Central memory CD8-positive, alpha-beta T cell (primary cell): ENCODE results near the gene TEX28.
"Not testable (repeated sequence)": the region's sequence is repeated elsewhere in the genome, so short reads cannot be mapped to it uniquely, and the experiment has no call there.

Experiments used
- ATAC-seq: fragments of 150-1000 bp; cut with Tn5 transposase; replicated peaks from 2 replicates; pipeline ENCODE4 v1.10.0; 2022; ENCODE audit warnings: mild to moderate bottlenecking, moderate FRiP score, moderate number of reproducible peaks; ENCODE audit not compliant: poor library complexity, severe bottlenecking; ENCODE audit errors: extremely low read depth
- DNase-seq, 2 donors: peaks; one replicate each; pipeline ENCODE4 v3.0.0; 2021; ENCODE audit warnings: low spot score in 2 of 2
- H3K27ac Mint-ChIP-seq: one replicate; pipeline ENCODE4 v1.8.0; 2022; ENCODE audit warnings: low read depth, mild to moderate bottlenecking, moderate library complexity, mixed read lengths
- H3K27me3 Mint-ChIP-seq: one replicate; pipeline ENCODE4 v1.8.0; 2022; ENCODE audit warnings: mixed read lengths
- H3K36me3 Mint-ChIP-seq: one replicate; pipeline ENCODE4 v1.8.0; 2022; ENCODE audit warnings: mild to moderate bottlenecking, moderate library complexity, mixed read lengths; ENCODE audit not compliant: insufficient read depth
- H3K4me1 Mint-ChIP-seq: one replicate; pipeline ENCODE4 v1.8.0; 2022; ENCODE audit warnings: mixed read lengths
- H3K4me3 Mint-ChIP-seq: one replicate; pipeline ENCODE4 v1.8.0; 2022; ENCODE audit warnings: mild to moderate bottlenecking, moderate library complexity, mixed read lengths
- H3K9me3 Mint-ChIP-seq: one replicate; pipeline ENCODE4 v1.8.0; 2022; ENCODE audit warnings: mixed read lengths

TEX28 gene

GRCh38 chrX:154307202-154307601, 12.3 kb upstream of the TEX28 start:
- Mint-ChIP-seq H3K9me3 (no peaks in the 10 kb centered on the region), H3K27me3 (no peaks in the 10 kb centered on the region), H3K36me3 (peaks cover 1% of the 10 kb centered on the region), H3K27ac (peak overlapping the region; percentile 25), H3K4me3 (no peak overlapping the region), H3K4me1 (peaks cover 26% of the 10 kb centered on the region)
- ATAC-seq (no peak), DNase-seq (no peak)

DNA sequence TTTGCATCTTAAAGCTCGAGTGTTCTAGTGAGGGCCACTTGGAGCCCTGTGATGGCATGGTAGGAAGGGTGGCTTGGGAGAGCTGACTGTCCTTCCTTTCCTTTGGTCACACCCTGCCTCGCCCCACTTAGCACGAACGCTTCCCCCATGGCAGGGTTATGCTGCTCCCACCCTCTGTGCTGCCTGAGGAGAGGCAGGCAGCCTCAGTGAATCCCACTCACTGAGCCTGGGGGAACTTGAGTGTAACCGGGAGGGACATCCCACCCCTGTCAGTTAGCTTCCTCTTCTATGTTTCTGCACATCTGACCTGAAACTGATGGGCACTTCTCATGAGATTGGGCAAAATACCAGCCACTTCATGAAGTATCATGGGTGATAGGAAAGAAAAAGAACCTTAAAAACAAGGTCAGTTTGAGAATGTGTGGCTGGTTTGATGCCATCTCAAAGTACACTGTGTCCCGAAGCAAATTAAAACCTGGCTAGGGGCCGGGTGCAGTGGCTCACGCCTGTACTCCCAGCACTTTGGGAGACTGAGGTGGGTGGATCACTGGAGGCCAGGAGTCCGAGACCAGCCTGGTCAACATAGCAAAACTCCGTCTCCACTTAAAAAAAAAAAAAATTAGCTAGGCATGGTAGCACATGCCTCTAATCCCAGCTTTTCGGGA, 10.7 kb upstream of the TEX28 start:
- no peak for ATAC-seq
- Mint-ChIP-seq H3K27me3 (no peaks in the 10 kb centered on the region), H3K36me3 (peaks cover 1% of the 10 kb centered on the region), H3K4me3 (no peak overlapping the region), H3K27ac (no peak overlapping the region), H3K4me1 (peaks cover 15% of the 10 kb centered on the region), H3K9me3 (no peaks in the 10 kb centered on the region)
- DNase-seq: no peak

GRCh38 chrX:154304846-154305245, 9.9 kb upstream of the TEX28 start:
- Mint-ChIP-seq H3K4me3 (no peak overlapping the region), H3K27me3 (no peaks in the 10 kb centered on the region), H3K36me3 (peaks cover 1% of the 10 kb centered on the region), H3K4me1 (peaks cover 15% of the 10 kb centered on the region), H3K9me3 (no peaks in the 10 kb centered on the region), H3K27ac (no peak overlapping the region)
- DNase-seq (no peak), ATAC-seq (no peak)

DNA sequence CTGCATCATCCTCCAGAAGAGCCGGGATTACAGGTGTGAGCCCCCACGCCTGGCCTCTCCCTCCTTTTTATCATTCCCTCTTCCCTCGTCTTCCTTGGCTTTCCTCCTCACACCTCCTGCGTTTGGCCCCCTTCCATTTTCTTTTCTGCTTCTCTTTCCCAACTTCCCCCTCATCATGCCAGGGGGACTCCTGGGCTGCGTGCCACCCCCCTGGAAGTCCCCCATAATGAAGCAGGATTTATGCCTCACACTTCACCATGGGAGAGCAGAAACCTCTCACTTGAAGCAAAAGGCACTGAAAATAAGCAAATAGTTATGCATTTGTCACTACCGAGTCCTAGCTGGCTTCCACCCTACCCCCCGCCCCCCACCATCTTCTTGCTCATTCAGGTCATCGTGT, 8.6 kb upstream of the TEX28 start:
- H3K27ac Mint-ChIP-seq: no peak overlapping the region
- no peak for DNase-seq
- no peak for ATAC-seq

GRCh38 chrX:154302998-154303397, 8.1 kb upstream of the TEX28 start:
- H3K9me3 Mint-ChIP-seq, H3K36me3 Mint-ChIP-seq, ATAC-seq, DNase-seq, H3K27me3 Mint-ChIP-seq, H3K4me3 Mint-ChIP-seq, H3K27ac Mint-ChIP-seq, H3K4me1 Mint-ChIP-seq: not testable (repeated sequence)

More for the DNA sequence above, 8.6 kb upstream of the TEX28 start:
- Mint-ChIP-seq H3K4me3 (no peak overlapping the region), H3K4me1 (peaks cover 12% of the 10 kb centered on the region), H3K36me3 (peaks cover 1% of the 10 kb centered on the region), H3K9me3 (no peaks in the 10 kb centered on the region), H3K27me3 (no peaks in the 10 kb centered on the region)

- Mint-ChIP-seq H3K4me1 (no peaks in the 10 kb centered on the region), H3K27me3 (no peaks in the 10 kb centered on the region)
- DNase-seq: no peak
These were observed 5.9 kb upstream of the TEX28 start for GRCh38 chrX:154300816-154301215.

DNA sequence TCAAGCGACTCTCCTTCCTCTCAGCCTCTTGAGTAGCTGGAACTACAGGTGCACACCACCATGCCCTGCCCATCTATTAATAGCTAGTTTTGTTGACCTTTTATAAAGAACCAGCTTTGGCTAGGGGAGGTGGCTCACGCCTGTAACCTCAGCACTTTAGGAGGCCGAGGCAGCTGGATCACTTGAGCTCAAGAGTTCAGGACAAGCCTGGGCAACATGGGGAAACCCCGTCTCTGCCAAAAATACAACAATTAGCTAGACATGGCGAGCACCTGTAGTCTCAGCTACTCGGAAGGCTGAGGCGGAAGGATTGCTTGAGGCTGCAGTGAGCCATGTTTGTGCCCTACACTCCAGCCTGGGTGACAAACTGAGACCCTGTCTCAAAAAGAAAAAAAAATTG, 3.4 kb upstream of the TEX28 start:
- no peaks in the 10 kb centered on the region for H3K4me1 Mint-ChIP-seq
- no peaks in the 10 kb centered on the region for H3K27me3 Mint-ChIP-seq
- DNase-seq: no peak
- H3K4me3 Mint-ChIP-seq: no peak overlapping the region
- no peak overlapping the region for H3K27ac Mint-ChIP-seq
- H3K9me3 Mint-ChIP-seq: no peaks in the 10 kb centered on the region
- no peaks in the 10 kb centered on the region for H3K36me3 Mint-ChIP-seq
- no peak for ATAC-seq

More at GRCh38 chrX:154300816-154301215, 5.9 kb upstream of the TEX28 start:
- no peak overlapping the region for H3K4me3 Mint-ChIP-seq
- H3K27ac Mint-ChIP-seq: no peak overlapping the region
- no peaks in the 10 kb centered on the region for H3K36me3 Mint-ChIP-seq
- H3K9me3 Mint-ChIP-seq: no peaks in the 10 kb centered on the region
- no peak for ATAC-seq

GRCh38 chrX:154296731-154297130, 1.8 kb upstream of the TEX28 start:
- no peak overlapping the region for H3K4me3 Mint-ChIP-seq
- H3K27me3 Mint-ChIP-seq: no peaks in the 10 kb centered on the region
- no peaks in the 10 kb centered on the region for H3K9me3 Mint-ChIP-seq
- H3K4me1 Mint-ChIP-seq: no peaks in the 10 kb centered on the region
- H3K27ac Mint-ChIP-seq: no peak overlapping the region
- DNase-seq (no peak), ATAC-seq (no peak)
- no peaks in the 10 kb centered on the region for H3K36me3 Mint-ChIP-seq

DNA sequence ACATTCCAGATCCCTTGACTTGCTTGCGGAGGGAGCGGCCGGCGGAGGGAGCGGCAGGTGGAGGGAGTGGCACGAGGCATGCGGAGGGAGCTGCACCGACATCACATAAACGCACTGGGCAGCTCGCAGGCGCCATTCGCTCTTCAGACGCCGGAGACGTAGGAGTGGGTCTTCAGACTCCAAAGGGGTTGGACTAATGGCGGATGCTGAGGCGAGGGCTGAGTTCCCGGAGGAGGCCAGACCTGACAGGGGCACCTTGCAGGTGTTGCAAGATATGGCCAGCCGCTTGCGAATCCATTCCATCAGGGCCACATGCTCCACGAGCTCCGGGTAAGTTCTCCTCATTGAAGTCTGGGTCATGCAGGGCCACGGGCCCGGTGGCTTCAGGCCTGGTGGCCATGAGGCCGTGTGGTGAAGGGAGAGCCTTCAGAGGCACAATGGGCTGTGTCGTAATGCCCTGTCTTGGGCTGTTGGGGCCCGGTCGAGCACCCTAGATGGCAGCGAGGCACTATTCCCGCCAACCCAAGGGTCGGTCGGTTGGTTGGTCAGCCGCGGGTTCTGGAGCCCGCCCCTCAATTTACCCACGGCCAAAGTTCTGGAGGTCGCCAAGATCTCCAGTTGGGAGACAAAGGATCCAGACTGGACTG, 863 bp upstream of the TEX28 start, which contains the start of gene TKTL1:
TKTL1 (plus strand) TSS at position 132 of the 647 bp plus-strand sequence; CDS start at position 197, 65 bp downstream.
- H3K9me3 Mint-ChIP-seq: no peaks in the 10 kb centered on the region
- H3K4me1 Mint-ChIP-seq: no peaks in the 10 kb centered on the region
- H3K4me3 Mint-ChIP-seq: no peak within 1 kb of the TSS
- no peak for DNase-seq
- no peak for ATAC-seq
- H3K27me3 Mint-ChIP-seq: no peaks in the 10 kb centered on the region
- H3K27ac Mint-ChIP-seq: no peak within 1 kb of the TSS
- H3K36me3 Mint-ChIP-seq: no peaks in the 10 kb centered on the region

GRCh38 chrX:154286406-154286805, 8.5 kb downstream of the TEX28 start:
- not testable (repeated sequence) for ATAC-seq, H3K36me3 Mint-ChIP-seq

GRCh38 chrX:154284489-154285338, 10.2 kb downstream of the TEX28 start:
- not testable (repeated sequence) for H3K27ac Mint-ChIP-seq, H3K27me3 Mint-ChIP-seq, H3K36me3 Mint-ChIP-seq, H3K9me3 Mint-ChIP-seq, DNase-seq, H3K4me1 Mint-ChIP-seq, H3K4me3 Mint-ChIP-seq
- ATAC-seq: peak; percentile 95

More at GRCh38 chrX:154286406-154286805, 8.5 kb downstream of the TEX28 start:
- not testable (repeated sequence) for DNase-seq, H3K4me3 Mint-ChIP-seq, H3K4me1 Mint-ChIP-seq, H3K27ac Mint-ChIP-seq, H3K9me3 Mint-ChIP-seq, H3K27me3 Mint-ChIP-seq

GRCh38 chrX:154269245-154269644, 25.7 kb downstream of the TEX28 start:
- not testable (repeated sequence) for H3K36me3 Mint-ChIP-seq, DNase-seq, H3K27ac Mint-ChIP-seq, H3K9me3 Mint-ChIP-seq, H3K4me3 Mint-ChIP-seq, ATAC-seq, H3K27me3 Mint-ChIP-seq, H3K4me1 Mint-ChIP-seq
